HEK293 (cell line): Measurements from ENCODE around the gene SLC8A2.

Source experiments
- ZNF140 ChIP-seq: fragments of 450-650 bp; formaldehyde crosslinking; IDR thresholded peaks from 2 replicates; pipeline ENCODE4 v1.5.1; 2016; ENCODE audit warnings: missing biosample characterization, missing genetic modification characterization
- TF ChIP-seq, protein P1 (sequence below): fragments of 450-650 bp; formaldehyde crosslinking; IDR thresholded peaks from 2 replicates; pipeline ENCODE4 v1.5.1; 2016; ENCODE audit warnings: missing biosample characterization, missing genetic modification characterization
- TF ChIP-seq, protein P2 (sequence below): fragments of 450-650 bp; formaldehyde crosslinking; IDR thresholded peaks from 2 replicates; pipeline ENCODE4 v1.5.1; 2017; ENCODE audit warnings: missing biosample characterization, missing genetic modification characterization
- TF ChIP-seq, protein P3 (sequence below): fragments of 450-650 bp; formaldehyde crosslinking; IDR thresholded peaks from 2 replicates; pipeline ENCODE4 v1.5.0; 2017; ENCODE audit warnings: missing biosample characterization, missing genetic modification characterization, borderline replicate concordance

The SLC8A2 gene

DNA sequence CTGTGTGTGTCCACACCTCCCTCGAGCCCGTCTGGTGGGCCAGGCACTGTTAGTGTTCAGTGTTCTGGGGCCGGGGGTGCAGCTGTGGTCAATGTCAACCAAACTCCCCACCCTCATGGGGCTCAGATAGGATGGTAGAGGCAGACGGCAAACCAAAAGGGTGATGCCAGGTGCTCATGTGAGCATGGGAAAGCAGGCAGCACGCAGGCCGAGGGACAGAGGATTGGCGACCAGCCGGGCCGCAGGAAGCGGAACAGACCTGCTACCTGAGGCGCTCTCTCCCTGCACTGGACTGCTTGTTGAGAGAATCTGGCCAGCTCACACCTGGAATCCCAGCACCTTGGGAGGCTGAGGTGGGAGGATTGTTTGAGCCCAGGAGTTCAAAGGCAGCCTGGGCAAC is 93.4 kb downstream of the SLC8A2 start (continued):
- TF ChIP-seq, protein P1, sequence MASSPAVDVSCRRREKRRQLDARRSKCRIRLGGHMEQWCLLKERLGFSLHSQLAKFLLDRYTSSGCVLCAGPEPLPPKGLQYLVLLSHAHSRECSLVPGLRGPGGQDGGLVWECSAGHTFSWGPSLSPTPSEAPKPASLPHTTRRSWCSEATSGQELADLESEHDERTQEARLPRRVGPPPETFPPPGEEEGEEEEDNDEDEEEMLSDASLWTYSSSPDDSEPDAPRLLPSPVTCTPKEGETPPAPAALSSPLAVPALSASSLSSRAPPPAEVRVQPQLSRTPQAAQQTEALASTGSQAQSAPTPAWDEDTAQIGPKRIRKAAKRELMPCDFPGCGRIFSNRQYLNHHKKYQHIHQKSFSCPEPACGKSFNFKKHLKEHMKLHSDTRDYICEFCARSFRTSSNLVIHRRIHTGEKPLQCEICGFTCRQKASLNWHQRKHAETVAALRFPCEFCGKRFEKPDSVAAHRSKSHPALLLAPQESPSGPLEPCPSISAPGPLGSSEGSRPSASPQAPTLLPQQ (tag by site-specific recombination), result no peak
- TF ChIP-seq ZNF140 (tag by site-specific recombination), result no peak
- TF ChIP-seq, protein P2, sequence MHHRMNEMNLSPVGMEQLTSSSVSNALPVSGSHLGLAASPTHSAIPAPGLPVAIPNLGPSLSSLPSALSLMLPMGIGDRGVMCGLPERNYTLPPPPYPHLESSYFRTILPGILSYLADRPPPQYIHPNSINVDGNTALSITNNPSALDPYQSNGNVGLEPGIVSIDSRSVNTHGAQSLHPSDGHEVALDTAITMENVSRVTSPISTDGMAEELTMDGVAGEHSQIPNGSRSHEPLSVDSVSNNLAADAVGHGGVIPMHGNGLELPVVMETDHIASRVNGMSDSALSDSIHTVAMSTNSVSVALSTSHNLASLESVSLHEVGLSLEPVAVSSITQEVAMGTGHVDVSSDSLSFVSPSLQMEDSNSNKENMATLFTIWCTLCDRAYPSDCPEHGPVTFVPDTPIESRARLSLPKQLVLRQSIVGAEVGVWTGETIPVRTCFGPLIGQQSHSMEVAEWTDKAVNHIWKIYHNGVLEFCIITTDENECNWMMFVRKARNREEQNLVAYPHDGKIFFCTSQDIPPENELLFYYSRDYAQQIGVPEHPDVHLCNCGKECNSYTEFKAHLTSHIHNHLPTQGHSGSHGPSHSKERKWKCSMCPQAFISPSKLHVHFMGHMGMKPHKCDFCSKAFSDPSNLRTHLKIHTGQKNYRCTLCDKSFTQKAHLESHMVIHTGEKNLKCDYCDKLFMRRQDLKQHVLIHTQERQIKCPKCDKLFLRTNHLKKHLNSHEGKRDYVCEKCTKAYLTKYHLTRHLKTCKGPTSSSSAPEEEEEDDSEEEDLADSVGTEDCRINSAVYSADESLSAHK, result no peak
- TF ChIP-seq, protein P3, sequence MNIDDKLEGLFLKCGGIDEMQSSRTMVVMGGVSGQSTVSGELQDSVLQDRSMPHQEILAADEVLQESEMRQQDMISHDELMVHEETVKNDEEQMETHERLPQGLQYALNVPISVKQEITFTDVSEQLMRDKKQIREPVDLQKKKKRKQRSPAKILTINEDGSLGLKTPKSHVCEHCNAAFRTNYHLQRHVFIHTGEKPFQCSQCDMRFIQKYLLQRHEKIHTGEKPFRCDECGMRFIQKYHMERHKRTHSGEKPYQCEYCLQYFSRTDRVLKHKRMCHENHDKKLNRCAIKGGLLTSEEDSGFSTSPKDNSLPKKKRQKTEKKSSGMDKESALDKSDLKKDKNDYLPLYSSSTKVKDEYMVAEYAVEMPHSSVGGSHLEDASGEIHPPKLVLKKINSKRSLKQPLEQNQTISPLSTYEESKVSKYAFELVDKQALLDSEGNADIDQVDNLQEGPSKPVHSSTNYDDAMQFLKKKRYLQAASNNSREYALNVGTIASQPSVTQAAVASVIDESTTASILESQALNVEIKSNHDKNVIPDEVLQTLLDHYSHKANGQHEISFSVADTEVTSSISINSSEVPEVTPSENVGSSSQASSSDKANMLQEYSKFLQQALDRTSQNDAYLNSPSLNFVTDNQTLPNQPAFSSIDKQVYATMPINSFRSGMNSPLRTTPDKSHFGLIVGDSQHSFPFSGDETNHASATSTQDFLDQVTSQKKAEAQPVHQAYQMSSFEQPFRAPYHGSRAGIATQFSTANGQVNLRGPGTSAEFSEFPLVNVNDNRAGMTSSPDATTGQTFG, result no peak
